GM12878 (cell line): ENCODE data around the gene FEM1B. TPM values are rescaled to one million over a fixed set of nuclear protein-coding genes. Genes with fewer than 3 reads are reported as not detected.

Experiments
- ATAC-seq: fragments of 200-7000 bp; cut with Tn5 transposase; 3 replicates; pipeline ENCODE4 v1.9.1; 2020; ENCODE audit warnings: mild to moderate bottlenecking, moderate library complexity
- BruUV-seq: library from RNA; stranded (reverse); fragments of 400-500 nt; replicated peaks from 2 replicates; lab custom pipeline; 2021; lab: Mats Ljungman, UMichigan
- CTCF ChIA-PET: fragments of 300-600 bp; sonication (Branson Sonifier 250); formaldehyde crosslinking; extraction: SDS; loops from one replicate; lab custom pipeline; 2021; ENCODE audit warnings: inconsistent platforms; lab: Yijun Ruan, JAX
- POLR2A ChIA-PET: fragments of 350-600 bp; formaldehyde crosslinking; extraction: SDS; loops from one replicate; lab custom pipeline; 2021; ENCODE audit warnings: inconsistent platforms; lab: Charles Lee
- RAD21 ChIA-PET: fragments of 300-600 bp; sonication (Branson Sonifier 250); formaldehyde crosslinking; loops from one replicate; lab custom pipeline; 2023; ENCODE audit warnings: antibody characterized with exemption; ENCODE audit not compliant: unreplicated experiment; lab: Charles Lee
- SMC1A ChIA-PET: fragments of 300-600 bp; sonication (Branson Sonifier 250); formaldehyde crosslinking; loops from one replicate; lab custom pipeline; 2023; ENCODE audit not compliant: unreplicated experiment, uncharacterized antibody; lab: Charles Lee
- DNase-seq: peaks from one replicate; pipeline ENCODE4 v3.0.0-alpha.2; 2011; ENCODE audit warnings: low read depth, low spot score
- FAIRE-seq: peaks from 3 replicates; lab custom pipeline; 2011; peaks lifted over from hg19 to GRCh38; lab: Jason Lieb, UNC
- H2AFZ ChIP-seq: 2 replicates; pipeline ENCODE4 v1.6.0; 2011; ENCODE audit warnings: low read depth, low read length, control low read depth; ENCODE audit not compliant: control insufficient read depth
- H3K27ac ChIP-seq: 2 replicates; pipeline ENCODE4 v1.5.1; 2011; ENCODE audit warnings: control low read depth; ENCODE audit not compliant: control insufficient read depth, insufficient read depth
- H3K27me3 ChIP-seq, 2 experiments: replicated peaks in 1 of 2; 2 replicates each; pipeline versions ENCODE4 v1.6.0 to v1.6.1; 2011; ENCODE audit warnings: low read length in 1 of 2; ENCODE audit not compliant: control insufficient read depth in 2 of 2, insufficient read depth in 2 of 2
- H3K36me3 ChIP-seq, 2 experiments: 2 replicates each; pipeline ENCODE4 v1.5.1; 2011; ENCODE audit warnings: low read length in 1 of 2; ENCODE audit not compliant: control insufficient read depth in 2 of 2, insufficient read depth in 2 of 2
- H3K4me1 ChIP-seq: 2 replicates; pipeline ENCODE4 v1.6.1; 2011; ENCODE audit warnings: mild to moderate bottlenecking, low read length, moderate library complexity, mixed read lengths; ENCODE audit not compliant: control insufficient read depth, insufficient read depth
- H3K4me2 ChIP-seq: 2 replicates; pipeline ENCODE4 v1.6.0; 2011; ENCODE audit warnings: control low read depth; ENCODE audit not compliant: control insufficient read depth, insufficient read depth
- H3K4me3 ChIP-seq: fragments of 200-600 bp; sonication (generic); 2 replicates; pipeline ENCODE4 v1.5.1; 2016
- H3K79me2 ChIP-seq: 2 replicates; pipeline ENCODE4 v1.6.0; 2011; ENCODE audit warnings: low read length; ENCODE audit not compliant: control insufficient read depth, insufficient read depth
- H3K9ac ChIP-seq: 2 replicates; pipeline ENCODE4 v1.8.0; 2011; ENCODE audit warnings: low read length, control low read depth, mixed read lengths; ENCODE audit not compliant: control insufficient read depth, insufficient read depth
- H3K9me3 ChIP-seq: replicated peaks from 3 replicates; pipeline ENCODE4 v1.5.1; 2011; ENCODE audit warnings: mild to moderate bottlenecking, low read length; ENCODE audit not compliant: control insufficient read depth, insufficient read depth
- H4K20me1 ChIP-seq: 2 replicates; pipeline ENCODE4 v1.6.0; 2011; ENCODE audit not compliant: control insufficient read depth, insufficient read depth
- BMI1 ChIP-seq: fragments of 450-650 bp; IDR thresholded peaks from 2 replicates; pipeline ENCODE4 v1.6.1; 2016; ENCODE audit warnings: mild to moderate bottlenecking, moderate library complexity, borderline replicate concordance
- FOXM1 ChIP-seq: IDR thresholded peaks from 2 replicates; pipeline ENCODE4 v1.6.1; 2012; ENCODE audit warnings: low read depth, mild to moderate bottlenecking, inconsistent platforms, low read length, moderate library complexity
- PML ChIP-seq: IDR thresholded peaks from 2 replicates; pipeline ENCODE4 v1.6.1; 2012; ENCODE audit warnings: low read length, inconsistent platforms
- RAD21 ChIP-seq: IDR thresholded peaks from 2 replicates; pipeline ENCODE4 v1.6.1; 2011; ENCODE audit warnings: mild to moderate bottlenecking, low read depth, low read length, moderate library complexity; ENCODE audit not compliant: insufficient read depth
- SMC3 ChIP-seq: IDR thresholded peaks from 2 replicates; pipeline ENCODE4 v1.6.1; 2011; ENCODE audit warnings: low read length, improper control_type of control experiment, borderline replicate concordance
- STAT3 ChIP-seq: IDR thresholded peaks from 2 replicates; pipeline ENCODE4 v1.6.1; 2011; ENCODE audit warnings: low read depth, low read length, improper control_type of control experiment
- TCF3 ChIP-seq: IDR thresholded peaks from 2 replicates; pipeline ENCODE4 v1.6.1; 2012; ENCODE audit warnings: low read depth, mild to moderate bottlenecking, low read length, borderline replicate concordance; ENCODE audit not compliant: insufficient read depth
- WGBS: methylation state at CpG from one replicate; pipeline ENCODE4 v1.1.6; 2016; ENCODE audit warnings: low lambda C conversion rate; ENCODE audit not compliant: insufficient replicate concordance, insufficient coverage; ENCODE audit errors: missing lambda C conversion rate; 5-methylcytosine and 5-hydroxymethylcytosine counted together
- in situ Hi-C: fragments of 300-500 bp; cut with MboI; formaldehyde crosslinking; loops from 9 replicates; pipeline ENCODE4 v1.14.3; 2018; ENCODE audit warnings: mixed read lengths
- intact Hi-C: fragments of 100-400 bp; cut with micrococcal nuclease; formaldehyde crosslinking; loops from one replicate; pipeline ENCODE4 v1.14.2; 2022; ENCODE audit not compliant: unreplicated experiment
- polyA plus RNA-seq, 11 experiments: library from polyadenylated mRNA; depleted of rRNA in 4 of 11; unstranded in 6 of 11; stranded (reverse) in 5 of 11; fragments of >200 nt; fragmentation: Nextera tagmentation in 4 of 11; fragmentation: Illumina TruSeq in 1 of 11; extraction: Ambion mirVana in 4 of 11; extraction: Trizol in 1 of 11; gene quantifications; 1 replicate in 1 of 11; 2 replicates in 10 of 11; pipeline versions ENCODE4 v1.2.1 to v1.2.3, GENCODE V29; 2011 to 2016; ENCODE audit warnings: inconsistent platforms in 2 of 11, missing spikeins in 2 of 11, low read depth in 1 of 11
- total RNA-seq, 4 experiments: library from RNA; depleted of rRNA in 3 of 4; stranded (reverse); fragments of >200 nt in 3 of 4; fragmentation: Illumina TruSeq in 1 of 4; extraction: Trizol in 1 of 4; gene quantifications; 2 replicates each; pipeline versions ENCODE4 v1.2.1 to v1.2.3, GENCODE V29; 2013 to 2021
- TF ChIP-seq, protein P1 (sequence below), 3 experiments: IDR thresholded peaks in 2 of 3; conservative IDR thresholded peaks in 1 of 3; 2 replicates each; pipeline ENCODE4 v1.5.1; 2011; ENCODE audit warnings: low read depth in 3 of 3, low read length in 3 of 3, mild to moderate bottlenecking in 3 of 3, control low read depth in 2 of 3, moderate library complexity in 2 of 3, inconsistent platforms in 1 of 3, mixed read lengths in 1 of 3; ENCODE audit not compliant: control insufficient read depth in 2 of 3, insufficient read depth in 1 of 3; ENCODE audit errors: extremely low read depth in 1 of 3

Gene FEM1B
- total and polyA plus RNA-seq, 10 of the 15 experiments (the other 5 are each of a cell fraction or from before 2014, with no cell fraction given): 5.5 to 61.1 (median 18.2) TPM

DNA sequence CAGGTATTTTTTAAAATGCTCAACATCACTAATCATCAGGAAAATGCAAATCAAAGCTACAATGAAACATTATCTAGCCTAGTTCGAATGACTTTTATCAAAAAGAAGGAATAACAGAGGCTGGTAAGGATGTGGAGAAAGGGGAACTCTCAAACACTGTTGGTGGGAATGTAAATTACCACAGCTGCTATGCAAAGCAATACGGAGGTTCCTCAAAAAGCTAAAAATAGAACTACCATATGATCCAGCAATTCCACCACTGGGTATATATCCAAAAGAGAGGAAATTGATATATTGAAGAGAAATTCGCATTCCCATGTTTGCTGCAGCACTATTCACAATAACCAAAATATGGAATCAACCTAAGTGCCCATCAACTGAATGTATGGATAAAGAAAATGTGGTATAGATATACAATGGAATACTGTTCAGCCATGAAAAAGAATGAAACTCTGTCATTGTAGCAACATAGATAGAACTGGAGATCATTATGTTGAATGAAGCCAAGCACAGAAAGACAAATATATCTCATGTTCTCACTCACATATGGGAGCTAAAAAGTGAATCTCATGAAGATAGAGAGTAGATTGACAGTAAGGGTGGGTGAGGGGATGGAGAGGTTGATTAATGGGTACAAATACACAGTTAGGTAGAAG is 28.4 kb upstream of the FEM1B start:
- 37% methylated on average over 3 of the region's 3 CpGs for WGBS
- Histone ChIP-seq H3K27me3 (no peaks in the 10 kb centered on the region), H3K36me3 (no peaks in the 10 kb centered on the region), H3K79me2 (no peaks in the 10 kb centered on the region), H3K9me3 (no peaks in the 10 kb centered on the region; the same call in 2 of the 3 replicates), H3K27ac (no peak overlapping the region), H3K4me3 (no peak overlapping the region), H3K9ac (no peak overlapping the region), H3K4me1 (no peaks in the 10 kb centered on the region)
- BruUV-seq: no TSS peak
- ChIA-PET POLR2A (no interaction called here), CTCF (interaction anchor here (7.2 kb wide), 1 partner anchor 56 kb away, joined by 114 read pairs; no protein-coding TSS in a partner anchor), SMC1A (interaction anchor here (1.5 kb wide), 1 partner anchor 31 kb away, joined by 3 read pairs; no protein-coding TSS in a partner anchor), RAD21 (interaction anchor here (1.2 kb wide), 1 partner anchor 515 kb away, joined by 3 read pairs; no protein-coding TSS in a partner anchor)
- intact Hi-C loops: no loop called here
- DNase-seq: no peak
- in situ Hi-C loops: no loop called here
- FAIRE-seq: no peak
- no peak for TF ChIP-seq BMI1
- no peak for TF ChIP-seq TCF3
- TF ChIP-seq, all 136 proteins: peak for 0
- no peak for ATAC-seq
- H3K4me2 ChIP-seq: no peak overlapping the region
- no peak overlapping the region for H2AFZ ChIP-seq
- no peaks in the 10 kb centered on the region for H4K20me1 ChIP-seq

DNA sequence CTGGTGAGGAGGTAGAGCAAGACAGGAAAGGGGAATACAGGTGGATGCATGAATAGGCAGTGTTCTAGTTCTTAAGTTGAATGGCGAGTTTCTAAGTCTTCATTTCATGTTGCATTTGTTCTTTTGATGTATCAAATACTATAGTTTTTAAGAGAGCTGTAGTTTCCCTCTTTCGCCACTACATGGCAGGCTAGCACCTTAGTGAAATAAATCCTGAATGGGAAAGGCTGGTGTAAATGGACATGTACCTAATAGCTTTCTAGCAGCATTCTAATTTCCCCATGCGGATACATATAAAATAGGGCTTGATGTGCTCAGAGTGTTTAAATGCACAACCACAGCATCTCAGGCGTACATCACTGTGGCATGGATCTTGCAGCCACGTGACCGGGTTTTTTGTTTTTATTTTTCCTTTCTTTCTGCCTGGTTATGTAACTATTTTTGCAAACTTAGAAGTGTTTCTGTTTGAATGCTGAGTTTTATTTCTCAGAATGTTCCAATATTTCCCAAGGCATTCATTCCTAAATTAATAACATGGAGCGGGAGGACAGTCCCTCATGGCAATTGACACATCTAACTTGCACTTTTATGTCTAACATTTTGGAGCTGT is 24.5 kb upstream of the FEM1B start:
- DNase-seq (peak; percentile 26), ATAC-seq (peak; percentile 79), FAIRE-seq (peak; percentile 75)
- CTCF ChIA-PET: interaction anchor here (0.5 to 7.2 kb wide), 40 partner anchors 9 to 754 kb away, joined by 3 to 114 read pairs (median 5); partner anchors contain the start of genes CLN6 and FEM1B
- Histone ChIP-seq H3K27me3 (no peaks in the 10 kb centered on the region; a peak in 2 of 4 replicates), H3K79me2 (no peaks in the 10 kb centered on the region), H3K4me1 (no peaks in the 10 kb centered on the region), H3K9me3 (no peaks in the 10 kb centered on the region), H4K20me1 (no peaks in the 10 kb centered on the region)
- POLR2A ChIA-PET: no interaction called here
- 34% methylated on average over 7 of the region's 7 CpGs for WGBS
- TF ChIP-seq SMC3 (peak; percentile 80), STAT3 (no peak), PML (no peak), RAD21 (peak; percentile 93), FOXM1 (0 out of 2 replicates have a peak, but pooled peaks have one; percentile 30)
- TF ChIP-seq, protein P1, sequence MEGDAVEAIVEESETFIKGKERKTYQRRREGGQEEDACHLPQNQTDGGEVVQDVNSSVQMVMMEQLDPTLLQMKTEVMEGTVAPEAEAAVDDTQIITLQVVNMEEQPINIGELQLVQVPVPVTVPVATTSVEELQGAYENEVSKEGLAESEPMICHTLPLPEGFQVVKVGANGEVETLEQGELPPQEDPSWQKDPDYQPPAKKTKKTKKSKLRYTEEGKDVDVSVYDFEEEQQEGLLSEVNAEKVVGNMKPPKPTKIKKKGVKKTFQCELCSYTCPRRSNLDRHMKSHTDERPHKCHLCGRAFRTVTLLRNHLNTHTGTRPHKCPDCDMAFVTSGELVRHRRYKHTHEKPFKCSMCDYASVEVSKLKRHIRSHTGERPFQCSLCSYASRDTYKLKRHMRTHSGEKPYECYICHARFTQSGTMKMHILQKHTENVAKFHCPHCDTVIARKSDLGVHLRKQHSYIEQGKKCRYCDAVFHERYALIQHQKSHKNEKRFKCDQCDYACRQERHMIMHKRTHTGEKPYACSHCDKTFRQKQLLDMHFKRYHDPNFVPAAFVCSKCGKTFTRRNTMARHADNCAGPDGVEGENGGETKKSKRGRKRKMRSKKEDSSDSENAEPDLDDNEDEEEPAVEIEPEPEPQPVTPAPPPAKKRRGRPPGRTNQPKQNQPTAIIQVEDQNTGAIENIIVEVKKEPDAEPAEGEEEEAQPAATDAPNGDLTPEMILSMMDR (IDR thresholded peaks at IDR 0.05 in 2 of 3, conservative IDR thresholded peaks at IDR 0.05 in 1 of 3; ENCODE audit: control insufficient read depth in 2 of 3, extremely low read depth in 1 of 3, insufficient read depth in 1 of 3, low read depth in 3 of 3, low read length in 3 of 3): peak; percentile 80 to 91 (median 87)
- TF ChIP-seq, all 136 proteins: peak for 4
- ChIA-PET SMC1A (interaction anchor here (0.7 to 2.1 kb wide), 26 partner anchors 9 to 622 kb away, joined by 3 to 30 read pairs (median 3); no protein-coding TSS in a partner anchor), RAD21 (interaction anchor here (0.7 to 3.5 kb wide), 18 partner anchors 11 to 671 kb away, joined by 3 to 57 read pairs (median 4); no protein-coding TSS in a partner anchor)
- Histone ChIP-seq H3K9ac (no peak overlapping the region), H3K27ac (no peak overlapping the region), H3K4me3 (no peak overlapping the region), H3K36me3 (no peaks in the 10 kb centered on the region), H2AFZ (no peak overlapping the region), H3K4me2 (no peak overlapping the region)
- in situ Hi-C loops (loop anchor here (5.0 kb wide), 1 partner anchor 134 kb away; no protein-coding TSS in a partner anchor), intact Hi-C loops (loop anchor here (1.0 to 5.0 kb wide), 3 partner anchors 53 to 286 kb away; no protein-coding TSS in a partner anchor)
- no TSS peak for BruUV-seq
